ENCODE data around the gene USP22. TPM values are rescaled to one million over a fixed set of nuclear protein-coding genes. Genes with fewer than 3 reads are reported as not detected.

Gene USP22
- total RNA-seq, 4 donors from 2014 or later, result 87.4 to 128 (median 96.3) TPM

- no peak for TF ChIP-seq CTCF (IDR thresholded peaks at IDR 0.05; ENCODE audit: low read depth)
These were observed 43.7 kb downstream of the USP22 start for GRCh38 chr17:20999044-20999573.

- no peak for TF ChIP-seq CTCF (IDR thresholded peaks at IDR 0.05; ENCODE audit: low read depth)
These were observed 44.2 kb downstream of the USP22 start for GRCh38 chr17:20998571-20999043.

- no peak for TF ChIP-seq CTCF (IDR thresholded peaks at IDR 0.05; ENCODE audit: low read depth)
These were observed 44.9 kb downstream of the USP22 start for GRCh38 chr17:20997711-20998570.

GRCh38 chr17:20996724-20997615 lies 45.8 kb downstream of the USP22 start:
- no peak for TF ChIP-seq CTCF (IDR thresholded peaks at IDR 0.05; ENCODE audit: low read depth)

GRCh38 chr17:20995873-20996723 lies 46.7 kb downstream of the USP22 start:
- no peak for TF ChIP-seq CTCF (IDR thresholded peaks at IDR 0.05; ENCODE audit: low read depth)

- TF ChIP-seq CTCF (IDR thresholded peaks at IDR 0.05; ENCODE audit: low read depth), result no peak
These were observed 47.5 kb downstream of the USP22 start for GRCh38 chr17:20995164-20995872.

Measured in subcutaneous adipose tissue (tissue), 4 donors.